Ovary (tissue), 3 donors: Measurements from ENCODE around the gene CHRNA5.

Source experiments
- POLR2A ChIP-seq: fragments of 450-650 bp; IDR thresholded peaks from one replicate; pipeline ENCODE4 v1.6.1; 2017; ENCODE audit warnings: antibody characterized with exemption, mild to moderate bottlenecking, moderate library complexity
- TF ChIP-seq, protein P1 (sequence below), 3 donors: fragments of 450-650 bp in 2 of 3; fragments of 200-600 bp in 1 of 3; IDR thresholded peaks; one replicate each; pipeline versions ENCODE4 v1.5.1 to v1.8.0; 2016 to 2022; ENCODE audit warnings: antibody characterized with exemption in 3 of 3, mild to moderate bottlenecking in 1 of 3
- donor health status: DM: no; HTN: no; CAD: no.

DNA sequence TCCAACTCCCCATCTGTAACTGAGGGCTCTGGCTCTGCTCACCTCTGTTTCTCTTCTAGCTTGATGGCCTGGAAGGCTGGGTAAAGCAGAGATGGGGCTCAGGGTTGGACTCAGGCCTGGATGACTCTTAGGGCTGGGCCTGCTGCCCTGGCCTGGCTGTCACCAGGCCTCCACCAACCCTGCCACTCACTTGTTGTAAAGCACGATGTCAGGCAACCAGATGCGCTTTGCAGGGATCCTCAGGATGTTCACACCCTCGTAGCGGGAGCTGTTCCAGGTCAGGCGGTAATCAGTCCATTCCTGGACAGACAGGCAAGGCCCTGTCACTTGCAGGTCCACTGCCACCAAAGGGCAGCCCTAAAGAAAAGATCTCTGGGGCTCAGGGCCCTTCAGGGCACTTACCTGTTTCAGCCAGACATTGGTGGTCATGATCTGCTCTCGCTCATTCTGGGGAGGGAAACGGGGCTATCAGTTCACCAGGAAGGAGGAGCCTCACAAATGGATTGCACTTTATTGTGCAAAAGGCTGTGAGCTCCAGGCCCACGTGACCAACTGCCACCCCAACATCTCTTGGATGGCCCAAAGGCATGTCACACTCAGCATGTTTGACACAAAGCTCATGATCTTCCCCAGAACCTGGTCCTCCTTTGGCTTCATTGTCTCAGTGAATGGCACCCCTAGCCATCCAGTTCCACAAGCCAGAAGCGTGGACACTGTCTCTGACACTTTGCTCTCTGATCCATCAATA, 65.7 kb downstream of the CHRNA5 start:
- TF ChIP-seq, protein P1, sequence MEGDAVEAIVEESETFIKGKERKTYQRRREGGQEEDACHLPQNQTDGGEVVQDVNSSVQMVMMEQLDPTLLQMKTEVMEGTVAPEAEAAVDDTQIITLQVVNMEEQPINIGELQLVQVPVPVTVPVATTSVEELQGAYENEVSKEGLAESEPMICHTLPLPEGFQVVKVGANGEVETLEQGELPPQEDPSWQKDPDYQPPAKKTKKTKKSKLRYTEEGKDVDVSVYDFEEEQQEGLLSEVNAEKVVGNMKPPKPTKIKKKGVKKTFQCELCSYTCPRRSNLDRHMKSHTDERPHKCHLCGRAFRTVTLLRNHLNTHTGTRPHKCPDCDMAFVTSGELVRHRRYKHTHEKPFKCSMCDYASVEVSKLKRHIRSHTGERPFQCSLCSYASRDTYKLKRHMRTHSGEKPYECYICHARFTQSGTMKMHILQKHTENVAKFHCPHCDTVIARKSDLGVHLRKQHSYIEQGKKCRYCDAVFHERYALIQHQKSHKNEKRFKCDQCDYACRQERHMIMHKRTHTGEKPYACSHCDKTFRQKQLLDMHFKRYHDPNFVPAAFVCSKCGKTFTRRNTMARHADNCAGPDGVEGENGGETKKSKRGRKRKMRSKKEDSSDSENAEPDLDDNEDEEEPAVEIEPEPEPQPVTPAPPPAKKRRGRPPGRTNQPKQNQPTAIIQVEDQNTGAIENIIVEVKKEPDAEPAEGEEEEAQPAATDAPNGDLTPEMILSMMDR (IDR thresholded peaks at IDR 0.05): no peak
- TF ChIP-seq POLR2A: no peak
